ENCODE data around the gene CARM1. TPM values are rescaled to one million over a fixed set of nuclear protein-coding genes. Genes with fewer than 3 reads are reported as not detected.

The CARM1 gene
- total RNA-seq, 1 donor from 2014 or later = 34.4 TPM

DNA sequence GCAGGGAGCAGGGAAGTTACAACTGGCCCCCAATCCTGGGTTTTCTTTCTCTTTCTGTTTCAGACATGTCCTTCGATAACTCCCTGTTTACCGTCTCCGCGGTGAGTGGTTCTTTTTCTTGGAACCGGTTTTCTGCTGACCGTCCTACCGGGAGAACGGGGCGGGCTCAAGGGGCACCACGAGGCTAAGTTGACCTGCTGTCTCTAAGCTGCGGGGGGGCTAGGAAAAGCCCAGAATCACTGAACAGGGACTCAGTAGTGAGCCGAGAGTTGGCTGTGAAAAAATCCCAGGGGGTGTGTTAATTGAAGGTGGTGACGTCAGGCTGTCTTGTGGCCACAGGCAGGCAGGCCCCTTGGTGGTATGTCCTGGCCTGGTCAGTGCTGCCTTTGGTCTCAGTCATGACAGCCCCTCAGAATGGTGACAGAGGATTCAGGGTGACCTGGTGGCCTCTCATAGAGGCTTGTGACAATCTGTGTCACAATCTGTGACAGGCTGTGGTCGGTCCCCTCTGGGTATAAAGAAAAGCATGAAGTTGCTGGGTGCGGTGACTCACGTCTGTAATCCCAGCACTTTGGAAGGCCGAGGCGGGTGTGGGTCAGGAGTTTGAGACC lies 8.1 kb upstream of the CARM1 start:
- Histone ChIP-seq H3K27me3 (no peaks in the 10 kb centered on the region), H3K4me2 (no peak overlapping the region), H4K20me1 (ENCODE audit: low read depth) (no peaks in the 10 kb centered on the region), H3K79me2 (ENCODE audit: low read depth) (no peaks in the 10 kb centered on the region), H3K9me3 (ENCODE audit: low read depth) (no peaks in the 10 kb centered on the region), H3K4me1 (no peaks in the 10 kb centered on the region), H3K36me3 (no peaks in the 10 kb centered on the region), H3K9ac (no peak overlapping the region), H2AFZ (replicated peaks) (peak overlapping the region; percentile 40), H3F3A (ENCODE audit: low read depth) (no peaks in the 10 kb centered on the region), H3K27ac (no peak overlapping the region), H3K4me3 (no peak overlapping the region)
- peak overlapping the region; percentile 95 for H3K27ac Mint-ChIP-seq
- DNase-seq (ENCODE audit: low spot score) = no peak
- H3K9me3 Mint-ChIP-seq = peaks cover 2% of the 10 kb centered on the region
- H3K27me3 Mint-ChIP-seq (ENCODE audit: insufficient read depth, low read depth) = peaks cover 8% of the 10 kb centered on the region
- H3K4me3 Mint-ChIP-seq = peak overlapping the region; percentile 19
- H3K4me1 Mint-ChIP-seq = peaks cover 20% of the 10 kb centered on the region
- H3K36me3 Mint-ChIP-seq = no peaks in the 10 kb centered on the region
- TF ChIP-seq EZH2phosphoT487 (IDR thresholded peaks at IDR 0.05) = no peak
- TF ChIP-seq, protein P1, sequence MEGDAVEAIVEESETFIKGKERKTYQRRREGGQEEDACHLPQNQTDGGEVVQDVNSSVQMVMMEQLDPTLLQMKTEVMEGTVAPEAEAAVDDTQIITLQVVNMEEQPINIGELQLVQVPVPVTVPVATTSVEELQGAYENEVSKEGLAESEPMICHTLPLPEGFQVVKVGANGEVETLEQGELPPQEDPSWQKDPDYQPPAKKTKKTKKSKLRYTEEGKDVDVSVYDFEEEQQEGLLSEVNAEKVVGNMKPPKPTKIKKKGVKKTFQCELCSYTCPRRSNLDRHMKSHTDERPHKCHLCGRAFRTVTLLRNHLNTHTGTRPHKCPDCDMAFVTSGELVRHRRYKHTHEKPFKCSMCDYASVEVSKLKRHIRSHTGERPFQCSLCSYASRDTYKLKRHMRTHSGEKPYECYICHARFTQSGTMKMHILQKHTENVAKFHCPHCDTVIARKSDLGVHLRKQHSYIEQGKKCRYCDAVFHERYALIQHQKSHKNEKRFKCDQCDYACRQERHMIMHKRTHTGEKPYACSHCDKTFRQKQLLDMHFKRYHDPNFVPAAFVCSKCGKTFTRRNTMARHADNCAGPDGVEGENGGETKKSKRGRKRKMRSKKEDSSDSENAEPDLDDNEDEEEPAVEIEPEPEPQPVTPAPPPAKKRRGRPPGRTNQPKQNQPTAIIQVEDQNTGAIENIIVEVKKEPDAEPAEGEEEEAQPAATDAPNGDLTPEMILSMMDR (IDR thresholded peaks at IDR 0.05) = no peak
- no peak for TF ChIP-seq EZH2 (IDR thresholded peaks at IDR 0.05)

DNA sequence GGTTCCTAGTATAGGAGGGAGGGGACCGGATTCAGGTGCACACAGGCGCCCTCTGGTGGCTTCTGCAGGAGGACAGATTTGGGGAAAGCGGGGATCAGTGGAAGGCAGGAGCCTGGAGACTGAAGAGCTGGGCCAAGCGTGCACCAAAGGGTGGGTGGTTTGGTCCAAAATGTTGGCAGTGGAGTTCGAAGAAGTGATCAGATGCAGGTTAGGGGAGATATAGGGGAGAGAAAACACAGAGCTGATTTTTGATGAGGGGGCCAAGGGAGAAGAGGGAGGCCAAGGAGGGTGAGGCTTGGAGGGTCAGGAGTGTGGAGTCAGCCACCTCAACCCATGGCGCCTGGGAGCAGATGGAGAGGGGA lies 6.8 kb upstream of the CARM1 start:
- Mint-ChIP-seq H3K27ac (peak overlapping the region; percentile 52), H3K4me1 (peaks cover 22% of the 10 kb centered on the region), H3K27me3 (ENCODE audit: insufficient read depth, low read depth) (peaks cover 7% of the 10 kb centered on the region), H3K9me3 (peaks cover 2% of the 10 kb centered on the region), H3K4me3 (no peak overlapping the region), H3K36me3 (no peaks in the 10 kb centered on the region)
- no peaks in the 10 kb centered on the region for H3K9me3 ChIP-seq (ENCODE audit: low read depth)
- H3K79me2 ChIP-seq (ENCODE audit: low read depth) = no peaks in the 10 kb centered on the region
- no peaks in the 10 kb centered on the region for H3K36me3 ChIP-seq
- H4K20me1 ChIP-seq (ENCODE audit: low read depth) = no peaks in the 10 kb centered on the region
- no peaks in the 10 kb centered on the region for H3K4me1 ChIP-seq
- H3K27me3 ChIP-seq = no peaks in the 10 kb centered on the region
- peaks cover under 1% of the 10 kb centered on the region for H3F3A ChIP-seq (ENCODE audit: low read depth)
- TF ChIP-seq EZH2phosphoT487 (IDR thresholded peaks at IDR 0.05) (no peak), EZH2 (IDR thresholded peaks at IDR 0.05) (no peak)
- TF ChIP-seq, protein P1 (IDR thresholded peaks at IDR 0.05) = peak; percentile 96
- peak overlapping the region; percentile 96 for H2AFZ ChIP-seq (replicated peaks)
- H3K4me2 ChIP-seq = no peak overlapping the region
- no peak overlapping the region for H3K4me3 ChIP-seq
- H3K27ac ChIP-seq = no peak overlapping the region
- H3K9ac ChIP-seq = no peak overlapping the region
- DNase-seq (ENCODE audit: low spot score) = peak; percentile 87

DNA sequence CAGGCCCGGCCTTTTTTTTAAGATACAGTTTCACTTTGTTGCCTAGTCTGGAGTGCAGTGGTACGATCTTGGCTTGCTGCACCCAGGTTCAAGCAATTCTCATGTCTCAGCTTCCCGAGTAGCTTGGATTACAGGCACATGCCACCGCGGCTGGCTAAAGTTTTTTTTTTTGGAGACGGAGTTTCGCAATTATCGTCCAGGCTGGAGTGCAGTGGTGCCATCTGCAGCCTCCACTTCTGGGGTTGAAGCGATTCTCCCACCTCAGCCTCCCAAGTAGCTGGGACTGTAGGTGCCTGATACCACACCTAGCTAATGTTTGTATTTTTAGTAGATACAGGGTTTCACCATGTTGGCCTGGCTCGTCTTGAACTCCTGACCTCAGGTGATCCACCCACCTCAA lies 4.9 kb upstream of the CARM1 start:
- H3K27me3 Mint-ChIP-seq (ENCODE audit: insufficient read depth, low read depth) = peaks cover 12% of the 10 kb centered on the region
- no peaks in the 10 kb centered on the region for H3K9me3 Mint-ChIP-seq
- Histone ChIP-seq H3K27me3 (no peaks in the 10 kb centered on the region), H3F3A (ENCODE audit: low read depth) (peaks cover 13% of the 10 kb centered on the region), H3K36me3 (no peaks in the 10 kb centered on the region), H3K9me3 (ENCODE audit: low read depth) (no peaks in the 10 kb centered on the region), H3K4me3 (no peak overlapping the region), H4K20me1 (ENCODE audit: low read depth) (no peaks in the 10 kb centered on the region), H3K79me2 (ENCODE audit: low read depth) (no peaks in the 10 kb centered on the region), H3K9ac (no peak overlapping the region), H2AFZ (replicated peaks) (no peak overlapping the region), H3K27ac (no peak overlapping the region), H3K4me1 (peaks cover 10% of the 10 kb centered on the region), H3K4me2 (no peak overlapping the region)
- no peak overlapping the region for H3K4me3 Mint-ChIP-seq
- H3K27ac Mint-ChIP-seq = no peak overlapping the region
- no peaks in the 10 kb centered on the region for H3K36me3 Mint-ChIP-seq
- TF ChIP-seq EZH2phosphoT487 (IDR thresholded peaks at IDR 0.05) = no peak
- TF ChIP-seq, protein P1 (IDR thresholded peaks at IDR 0.05) = no peak
- TF ChIP-seq EZH2 (IDR thresholded peaks at IDR 0.05) = no peak
- no peak for DNase-seq (ENCODE audit: low spot score)
- peaks cover 29% of the 10 kb centered on the region for H3K4me1 Mint-ChIP-seq
